Subcutaneous adipose tissue (tissue), 4 donors: ENCODE results near the gene RANBP3L. TPM values are rescaled to one million over a fixed set of nuclear protein-coding genes. Genes with fewer than 3 reads are reported as not detected.

Experiments used
- total RNA-seq, 4 donors: library from RNA; depleted of rRNA; stranded (reverse); fragments of >200 nt; gene quantifications; one replicate each; pipeline ENCODE4 v1.1.0, GENCODE V29; 2016
- TF ChIP-seq, protein P1 (sequence below): fragments of 450-650 bp; IDR thresholded peaks from one replicate; pipeline ENCODE4 v1.5.1; 2016; ENCODE audit warnings: low read depth, mild to moderate bottlenecking, control low read depth, antibody characterized with exemption, moderate library complexity

Gene RANBP3L
- total RNA-seq, 4 donors from 2014 or later, result 4.2 to 17.4 (median 6.9) TPM

DNA sequence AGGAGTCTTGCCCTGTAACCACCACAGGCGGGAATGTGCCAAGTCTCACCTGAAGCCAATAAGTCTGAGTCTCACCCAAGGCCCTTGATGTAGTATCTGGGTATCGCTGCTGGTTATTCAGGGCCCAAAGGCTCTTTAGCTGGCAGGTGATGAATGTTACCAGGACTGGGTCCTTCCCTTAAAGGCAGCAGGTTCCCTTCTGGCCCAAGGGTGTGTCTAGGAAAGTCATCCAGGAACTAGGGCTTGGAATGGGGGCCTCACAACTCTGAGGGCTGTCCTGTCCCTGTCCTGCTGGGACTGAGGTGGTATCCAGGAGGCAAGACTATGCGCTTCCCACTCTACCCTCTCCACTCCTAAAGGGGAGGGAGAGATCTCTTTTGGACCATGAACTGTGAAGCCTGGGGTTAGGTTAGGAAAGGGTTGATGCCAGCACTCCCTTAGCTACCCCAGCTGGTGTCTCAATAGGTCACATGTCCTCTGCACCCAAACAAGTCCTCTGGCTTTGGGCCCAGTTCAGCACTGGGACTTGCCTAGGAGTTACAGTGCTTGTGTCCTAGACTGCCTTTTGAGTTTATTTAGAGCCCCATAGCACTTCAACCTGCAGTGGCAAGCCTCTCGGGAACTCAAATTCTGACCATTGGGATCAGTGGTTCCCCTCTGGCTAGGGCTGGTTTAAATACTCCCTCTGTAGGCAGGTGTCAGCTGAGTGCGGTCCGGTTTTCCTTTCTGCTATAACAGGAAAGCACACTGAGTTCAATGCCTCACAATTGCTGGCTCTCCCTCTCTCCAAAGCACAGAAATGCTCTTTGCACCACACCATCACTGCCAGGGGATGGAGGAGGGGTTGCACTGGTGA lies 22.5 kb upstream of the RANBP3L start:
- TF ChIP-seq, protein P1, sequence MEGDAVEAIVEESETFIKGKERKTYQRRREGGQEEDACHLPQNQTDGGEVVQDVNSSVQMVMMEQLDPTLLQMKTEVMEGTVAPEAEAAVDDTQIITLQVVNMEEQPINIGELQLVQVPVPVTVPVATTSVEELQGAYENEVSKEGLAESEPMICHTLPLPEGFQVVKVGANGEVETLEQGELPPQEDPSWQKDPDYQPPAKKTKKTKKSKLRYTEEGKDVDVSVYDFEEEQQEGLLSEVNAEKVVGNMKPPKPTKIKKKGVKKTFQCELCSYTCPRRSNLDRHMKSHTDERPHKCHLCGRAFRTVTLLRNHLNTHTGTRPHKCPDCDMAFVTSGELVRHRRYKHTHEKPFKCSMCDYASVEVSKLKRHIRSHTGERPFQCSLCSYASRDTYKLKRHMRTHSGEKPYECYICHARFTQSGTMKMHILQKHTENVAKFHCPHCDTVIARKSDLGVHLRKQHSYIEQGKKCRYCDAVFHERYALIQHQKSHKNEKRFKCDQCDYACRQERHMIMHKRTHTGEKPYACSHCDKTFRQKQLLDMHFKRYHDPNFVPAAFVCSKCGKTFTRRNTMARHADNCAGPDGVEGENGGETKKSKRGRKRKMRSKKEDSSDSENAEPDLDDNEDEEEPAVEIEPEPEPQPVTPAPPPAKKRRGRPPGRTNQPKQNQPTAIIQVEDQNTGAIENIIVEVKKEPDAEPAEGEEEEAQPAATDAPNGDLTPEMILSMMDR, result no peak

DNA sequence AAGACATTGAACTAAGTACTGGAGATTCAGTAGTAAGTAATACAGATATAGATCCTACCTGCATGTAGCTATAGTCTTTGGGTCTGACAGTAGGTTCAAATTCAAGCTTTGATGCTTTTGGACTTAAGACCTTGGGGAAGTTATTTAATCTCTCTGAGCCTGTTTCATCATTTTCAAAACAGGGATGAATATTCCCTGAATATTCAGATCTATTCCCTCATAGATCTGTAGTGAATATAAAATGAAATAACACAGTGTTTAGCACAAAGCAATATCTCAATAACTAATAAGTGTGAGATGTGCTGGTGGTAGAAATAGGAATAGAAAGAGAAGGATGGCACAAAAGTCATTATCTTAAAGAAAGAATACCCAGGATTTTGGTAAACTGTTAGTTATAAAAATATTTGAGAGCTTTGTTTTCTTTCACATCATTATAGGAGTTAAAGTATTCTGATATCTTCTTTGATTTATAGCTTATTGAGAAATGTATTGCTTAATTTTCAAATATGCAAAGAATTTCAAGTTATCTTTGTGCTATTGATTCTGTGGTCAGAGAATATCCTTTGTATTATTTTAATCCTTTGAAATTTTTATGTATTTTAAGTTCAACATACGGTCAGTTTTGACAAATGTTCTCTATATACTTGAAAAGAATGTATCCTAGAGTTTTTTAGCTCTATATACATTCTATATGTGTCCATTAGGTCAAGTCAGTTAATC lies 11.4 kb upstream of the RANBP3L start:
- TF ChIP-seq, protein P1, result no peak

DNA sequence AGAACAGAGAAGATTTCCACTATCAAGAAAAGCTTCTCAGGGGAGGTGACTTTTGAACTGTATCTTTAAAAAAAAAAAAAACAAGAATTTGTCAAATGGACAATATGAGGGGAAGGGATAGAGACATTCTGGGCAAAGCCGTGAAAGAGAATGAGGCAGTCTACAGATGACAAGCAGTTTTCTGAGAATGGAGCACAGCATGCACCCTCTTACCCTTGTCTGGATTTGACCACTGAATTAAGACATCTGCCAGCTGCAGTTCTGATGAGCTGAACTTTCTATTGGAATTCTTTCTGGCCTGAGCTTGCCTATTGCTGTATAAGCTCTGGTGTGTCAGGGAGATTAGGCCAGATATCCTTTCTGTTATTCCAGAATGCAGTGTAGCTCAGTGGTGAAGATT lies 10.3 kb upstream of the RANBP3L start:
- TF ChIP-seq, protein P1, result no peak

DNA sequence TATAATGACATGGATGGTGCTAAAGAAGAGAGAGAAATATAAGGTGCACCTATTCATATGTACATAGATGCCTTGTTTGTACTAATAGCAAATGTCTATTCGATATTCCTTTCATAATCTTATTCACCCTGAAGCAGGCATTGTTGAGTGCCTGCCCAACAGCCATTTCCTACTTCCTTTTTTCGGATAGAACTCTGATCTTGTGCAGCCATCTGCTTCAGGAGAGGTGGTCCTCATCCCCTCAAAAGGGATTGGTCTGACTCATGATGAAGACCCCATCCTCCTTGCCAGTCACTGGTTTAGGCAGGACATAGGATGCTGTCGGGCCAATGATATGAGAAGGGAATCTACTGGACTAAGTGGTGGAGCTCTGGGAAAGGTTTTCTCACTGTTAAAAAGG lies 8.4 kb upstream of the RANBP3L start:
- TF ChIP-seq, protein P1, result no peak

DNA sequence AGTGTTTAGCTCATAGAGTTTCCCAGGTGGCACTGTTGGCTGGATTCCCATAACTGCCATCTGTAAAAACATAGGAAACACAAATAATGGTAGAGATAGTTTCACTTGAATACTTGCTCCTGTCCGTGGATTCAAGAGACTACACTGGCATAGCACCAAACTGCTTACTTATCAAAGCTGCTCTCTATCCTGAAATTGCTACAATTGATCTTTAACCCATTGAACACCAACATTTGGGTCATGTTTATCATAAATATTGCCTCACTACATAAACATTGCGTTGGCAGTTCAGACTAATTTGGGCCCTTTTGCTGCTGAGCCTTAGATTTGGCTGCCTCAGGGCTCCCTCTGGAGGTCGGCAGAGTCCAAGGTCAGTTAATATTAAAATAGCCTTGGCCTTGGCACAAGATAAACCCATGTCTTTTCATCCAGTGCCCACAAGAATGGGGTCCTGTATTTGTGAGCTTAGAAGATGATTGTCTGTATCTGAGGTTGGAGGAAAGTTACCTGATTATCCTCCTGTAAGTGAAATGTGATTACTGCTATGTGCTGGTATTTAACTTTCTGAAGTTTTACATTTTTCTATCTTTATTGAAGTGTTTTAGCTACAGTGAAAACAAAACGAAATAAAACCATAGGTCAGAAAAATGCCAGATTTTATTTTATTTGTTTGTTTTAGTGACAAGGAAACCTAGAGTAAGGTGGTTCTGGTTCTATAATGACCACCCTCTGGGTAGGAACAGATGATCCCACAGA lies 4.0 kb upstream of the RANBP3L start:
- TF ChIP-seq, protein P1, result no peak

DNA sequence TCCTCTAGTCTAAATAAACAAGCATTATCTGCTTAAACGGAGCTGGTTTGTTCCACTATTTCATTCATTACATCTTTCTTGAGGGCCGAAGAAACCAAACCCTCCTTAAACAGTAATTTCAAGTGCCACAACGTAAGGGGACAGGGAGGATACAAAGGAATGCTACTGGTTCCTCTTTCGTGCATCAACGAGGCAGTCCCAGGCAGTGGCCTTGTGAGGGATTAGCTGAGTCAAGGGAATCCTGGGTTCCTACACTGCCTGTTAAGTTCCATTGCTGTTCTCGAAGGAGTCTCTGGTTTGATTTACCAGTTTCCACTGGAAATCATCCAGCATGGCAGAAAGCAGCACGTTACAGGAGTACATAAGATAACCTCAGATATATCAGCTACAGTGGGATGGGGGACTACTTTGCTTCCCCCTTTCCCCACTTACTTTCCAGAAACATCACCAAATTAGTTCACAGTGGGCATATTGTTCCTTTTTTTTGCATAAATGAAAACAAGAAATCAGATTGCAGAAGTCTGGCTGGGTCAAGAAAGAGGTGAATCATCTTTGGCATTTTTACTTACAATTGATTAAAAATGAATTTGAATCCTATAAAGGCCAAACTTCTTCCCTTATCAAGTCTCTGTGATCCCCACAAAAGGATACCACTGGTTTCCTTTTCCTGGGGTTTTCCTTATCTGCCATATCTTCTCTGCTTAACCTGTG lies 2.5 kb upstream of the RANBP3L start:
- TF ChIP-seq, protein P1, result no peak
